ENCODE data around the gene RYR2.
"Not testable (repeated sequence)": the region's sequence is repeated elsewhere in the genome, so short reads cannot be mapped to it uniquely, and the experiment has no call there.

Gene RYR2

DNA sequence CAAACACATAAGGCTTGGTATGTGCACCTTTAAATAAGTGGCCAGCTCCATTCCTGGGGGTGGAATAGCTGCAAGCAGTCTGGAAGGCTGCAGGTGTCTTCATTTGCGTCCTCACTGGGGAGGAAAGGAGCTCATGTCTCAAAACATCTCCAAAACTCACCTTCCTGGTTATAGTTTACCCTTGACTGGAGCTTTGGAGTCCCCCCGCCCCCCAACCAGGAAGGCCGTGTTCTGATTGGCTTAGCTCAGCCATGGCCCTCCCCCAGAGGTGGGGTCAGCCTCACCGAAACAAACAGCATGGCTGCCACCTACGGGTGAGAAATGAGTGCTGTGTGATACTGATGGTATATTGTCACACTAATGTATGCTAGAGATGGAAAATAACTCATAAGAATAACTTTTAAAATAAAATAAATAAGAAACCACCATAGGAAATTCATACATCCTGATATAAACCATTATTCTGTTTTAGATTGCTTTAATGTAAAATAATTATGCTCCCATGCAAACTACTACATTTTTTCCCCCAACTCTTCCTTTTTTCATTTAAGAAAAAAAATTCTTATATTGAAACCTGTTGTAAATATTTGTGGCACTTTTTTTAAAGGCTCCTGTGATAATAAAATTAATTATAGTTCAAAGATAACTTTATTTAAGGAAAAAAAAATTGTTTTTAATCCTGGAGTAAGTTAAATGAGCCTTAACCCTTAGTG lies 757.9 kb downstream of the RYR2 start:
- DNase-seq (ENCODE audit: low read depth, low spot score), result no peak
- H3K27ac ChIP-seq, result no peak overlapping the region

- no peak overlapping the region for H3K27ac ChIP-seq
- no peak for DNase-seq (ENCODE audit: low read depth, low spot score)
Observed at GRCh38 chr1:237804516-237804915, 762.5 kb downstream of the RYR2 start.

DNA sequence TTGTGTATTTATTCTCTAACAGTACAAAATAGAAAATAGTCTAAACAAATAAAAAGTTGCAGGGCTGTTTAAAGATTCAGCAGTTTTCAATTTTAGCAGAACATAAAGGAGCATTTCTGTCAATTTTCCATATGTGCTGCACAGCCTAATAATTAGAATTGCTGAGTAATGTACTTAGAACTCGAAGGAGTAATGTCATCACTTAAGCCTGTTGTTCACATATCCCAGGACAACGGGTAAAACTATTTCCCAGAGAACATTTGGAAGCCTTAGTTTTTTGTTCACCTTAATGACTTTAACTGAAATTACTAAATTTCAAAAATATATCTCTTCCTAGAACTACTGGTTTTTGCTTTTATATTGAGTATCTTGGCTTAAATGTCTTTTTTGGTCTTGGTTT lies 767.1 kb downstream of the RYR2 start:
- no peak for DNase-seq (ENCODE audit: low read depth, low spot score)
- no peak overlapping the region for H3K27ac ChIP-seq

DNA sequence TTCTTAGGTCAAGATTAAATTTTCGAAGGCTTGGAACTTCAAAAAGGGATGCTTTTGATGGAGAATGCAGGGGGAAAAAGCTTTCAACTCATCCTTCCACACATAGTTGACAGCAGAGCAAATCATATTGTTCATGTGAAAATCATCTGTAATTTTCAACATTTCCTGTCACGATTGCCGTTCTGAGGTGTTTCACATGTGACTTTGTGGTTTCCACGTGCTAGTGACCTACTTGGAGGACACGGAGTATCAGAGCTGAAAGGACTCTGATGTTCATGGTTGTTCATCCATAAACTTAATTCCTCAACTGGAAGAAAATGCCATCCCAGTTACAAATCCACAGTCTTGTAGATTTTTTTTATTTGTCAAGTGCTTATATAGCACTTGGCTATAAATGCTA lies 769.6 kb downstream of the RYR2 start:
- H3K27ac ChIP-seq, result no peak overlapping the region
- no peak for DNase-seq (ENCODE audit: low read depth, low spot score)

DNA sequence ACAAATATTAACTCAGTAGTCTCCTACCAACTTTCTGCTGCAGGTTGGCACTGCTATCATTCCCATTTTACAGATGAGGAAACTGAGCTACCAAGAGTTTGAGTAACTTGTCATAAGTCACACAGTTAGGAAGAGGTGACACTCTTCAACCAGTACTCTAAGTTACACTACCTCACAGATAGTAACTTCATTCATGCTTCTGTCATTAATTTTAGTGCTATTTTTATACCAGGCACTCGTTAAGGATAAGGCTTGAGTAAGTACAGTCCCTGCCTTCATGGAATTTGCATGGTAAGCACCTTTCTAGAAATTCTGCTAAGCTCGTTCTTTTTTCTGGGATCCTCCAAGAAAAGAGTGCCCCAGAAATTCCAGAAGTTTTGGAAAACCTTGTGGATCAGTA lies 770.1 kb downstream of the RYR2 start:
- no peak for DNase-seq (ENCODE audit: low read depth, low spot score)
- H3K27ac ChIP-seq, result no peak overlapping the region

DNA sequence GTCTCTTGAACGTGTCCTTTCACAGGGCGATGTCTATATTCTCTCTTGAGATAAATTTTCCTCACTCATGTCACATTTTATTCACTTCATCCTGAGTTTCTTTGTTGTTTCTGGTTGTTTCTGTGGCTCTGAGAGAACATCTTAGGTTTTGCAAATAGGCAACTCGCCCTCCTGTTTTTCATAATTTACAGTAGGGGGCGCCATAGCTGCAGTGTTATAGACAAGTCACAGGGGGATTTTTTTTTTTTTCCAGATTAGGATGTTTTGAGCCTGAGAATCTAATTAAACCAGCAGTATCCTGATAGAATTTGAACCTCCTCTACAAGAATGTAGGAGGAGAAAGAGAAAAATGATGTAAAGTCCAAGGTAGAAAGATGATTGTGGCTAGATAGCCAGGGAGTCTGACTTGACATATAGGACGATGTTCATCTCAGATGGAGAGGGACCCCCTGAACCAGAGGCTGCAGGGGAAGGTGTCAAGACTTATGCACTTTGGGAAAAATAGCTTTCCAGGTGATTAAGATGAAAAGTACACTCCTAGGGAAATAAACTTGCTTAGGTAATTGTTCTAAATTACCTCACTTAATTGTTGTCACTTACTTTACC lies 772.4 kb downstream of the RYR2 start:
- DNase-seq (ENCODE audit: low read depth, low spot score), result no peak
- H3K27ac ChIP-seq, result no peak overlapping the region

DNA sequence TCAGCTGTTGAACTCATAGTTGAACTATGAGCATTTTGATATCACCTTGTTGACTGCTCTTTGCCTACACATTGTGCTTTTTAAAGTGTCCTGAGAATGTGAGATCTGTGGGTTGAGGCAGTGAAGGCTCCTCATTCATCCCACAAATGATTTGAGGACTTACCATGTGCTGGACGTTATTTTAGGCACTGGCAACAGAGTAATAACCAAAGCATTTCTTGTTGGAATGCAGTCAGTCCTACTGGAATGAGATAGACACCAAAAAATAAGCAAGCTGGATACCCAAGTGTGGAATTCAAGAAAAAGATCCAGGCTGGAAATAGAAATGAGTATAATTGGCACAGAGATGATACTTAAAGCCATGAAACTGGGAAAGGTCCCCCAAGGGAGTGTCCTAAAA lies 775.3 kb downstream of the RYR2 start:
- no peak for DNase-seq (ENCODE audit: low read depth, low spot score)
- H3K27ac ChIP-seq, result no peak overlapping the region

DNA sequence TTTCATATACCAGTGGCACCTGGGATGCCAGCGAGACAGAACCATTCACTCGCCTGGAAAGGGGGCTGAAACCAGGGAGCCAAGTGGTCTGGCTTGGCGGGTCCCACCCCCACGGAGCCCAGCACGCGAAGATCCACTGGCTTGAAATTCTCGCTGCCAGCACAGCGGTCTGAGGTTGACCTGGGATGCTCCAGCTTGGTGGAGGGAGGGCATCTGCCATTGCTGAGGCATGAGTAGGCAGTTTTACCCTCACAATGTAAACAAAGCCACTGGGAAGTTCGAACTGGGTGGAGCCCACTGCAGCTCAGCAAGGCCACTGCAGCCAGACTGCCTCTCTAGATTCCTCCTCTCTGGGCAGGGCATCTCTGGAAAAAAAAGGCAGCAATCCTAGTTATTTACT lies 778.6 kb downstream of the RYR2 start:
- not testable (repeated sequence) for H3K27ac ChIP-seq; DNase-seq (ENCODE audit: low read depth, low spot score)

- no peak for DNase-seq (ENCODE audit: low read depth, low spot score)
- no peak overlapping the region for H3K27ac ChIP-seq
Observed at GRCh38 chr1:237832858-237833257, 790.9 kb downstream of the RYR2 start.

DNA sequence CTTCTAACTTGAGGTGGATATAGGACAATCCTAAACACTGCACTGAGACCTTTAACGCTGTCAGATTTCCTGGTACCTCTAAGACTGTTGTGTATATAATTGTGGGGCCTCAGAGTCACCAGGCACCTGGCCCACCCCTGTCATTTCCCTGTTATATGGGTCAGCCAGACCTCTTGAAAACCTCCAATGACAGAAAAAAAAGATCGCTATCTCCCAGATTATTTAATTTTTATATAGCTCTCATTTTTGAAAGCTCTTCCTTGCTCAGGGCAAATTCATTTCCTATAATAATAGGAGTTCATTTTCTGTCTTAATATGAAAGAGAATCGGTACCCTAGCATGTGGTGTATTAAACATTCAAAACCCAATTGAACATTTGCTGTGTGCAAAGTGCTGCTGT lies 792.1 kb downstream of the RYR2 start:
- DNase-seq (ENCODE audit: low read depth, low spot score), result no peak
- no peak overlapping the region for H3K27ac ChIP-seq

DNA sequence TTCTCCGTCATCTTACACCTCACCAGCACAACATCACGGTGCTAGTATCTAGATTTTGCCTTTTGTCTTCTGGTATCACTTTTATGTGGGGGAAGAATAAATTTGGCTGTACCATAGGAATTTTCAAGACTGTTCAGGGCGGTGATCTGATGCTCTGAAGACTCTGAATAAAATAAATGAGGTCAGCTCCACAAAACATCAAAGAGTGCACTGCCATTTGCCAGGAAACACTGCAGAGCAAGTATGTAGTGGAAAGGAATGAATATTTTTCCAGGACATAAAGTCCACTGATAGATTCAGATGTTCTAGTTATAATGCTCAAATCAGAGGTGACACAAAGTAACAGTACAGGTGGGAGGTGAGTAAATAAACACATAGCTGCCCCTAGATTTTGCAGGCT lies 792.5 kb downstream of the RYR2 start:
- DNase-seq (ENCODE audit: low read depth, low spot score), result no peak
- H3K27ac ChIP-seq, result no peak overlapping the region

DNA sequence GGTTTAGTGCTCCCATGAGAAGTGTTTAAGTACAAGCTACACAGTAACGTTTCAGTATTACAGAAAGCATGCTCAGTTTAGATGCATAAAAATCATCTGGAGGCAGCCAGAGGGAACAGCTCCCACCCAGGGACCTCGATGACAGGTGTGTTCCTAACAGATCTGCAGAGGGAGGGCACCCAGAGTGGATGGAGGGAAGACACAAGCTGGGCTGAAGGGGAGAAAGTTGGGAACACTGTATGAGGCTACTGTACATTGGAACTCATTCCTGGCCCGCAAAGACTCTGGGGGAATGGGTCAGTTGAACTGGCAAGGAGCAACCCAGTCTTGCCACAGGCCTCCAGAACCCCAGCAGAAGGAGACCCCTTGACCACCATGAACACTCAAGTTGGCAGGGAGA lies 796.3 kb downstream of the RYR2 start:
- no peak for DNase-seq (ENCODE audit: low read depth, low spot score)
- H3K27ac ChIP-seq, result no peak overlapping the region

- no peak overlapping the region for H3K27ac ChIP-seq
- DNase-seq (ENCODE audit: low read depth, low spot score), result no peak
Observed at GRCh38 chr1:237838904-237839534, 797.0 kb downstream of the RYR2 start.

DNA sequence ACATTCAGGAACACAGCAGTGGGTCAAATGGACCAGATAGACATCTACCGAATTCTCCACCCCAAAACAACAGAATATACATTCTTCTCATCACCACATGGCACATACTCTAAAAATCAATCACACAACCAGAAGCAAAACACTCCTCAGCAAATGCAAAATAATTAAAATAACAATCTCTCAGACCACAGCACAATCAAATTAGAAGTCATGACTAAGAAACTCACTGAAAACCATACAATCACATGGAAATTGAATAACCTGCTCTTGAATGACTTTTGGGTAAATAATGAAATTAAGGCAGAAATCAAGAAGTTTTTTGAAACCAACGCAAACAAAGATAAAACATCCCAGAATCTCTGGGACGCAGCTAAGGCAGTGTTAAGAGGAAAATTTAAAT lies 799.5 kb downstream of the RYR2 start:
- no peak for DNase-seq (ENCODE audit: low read depth, low spot score)
- no peak overlapping the region for H3K27ac ChIP-seq

GRCh38 chr1:237843516-237843915 lies 801.5 kb downstream of the RYR2 start:
- DNase-seq (ENCODE audit: low read depth, low spot score); H3K27ac ChIP-seq: not testable (repeated sequence)

DNA sequence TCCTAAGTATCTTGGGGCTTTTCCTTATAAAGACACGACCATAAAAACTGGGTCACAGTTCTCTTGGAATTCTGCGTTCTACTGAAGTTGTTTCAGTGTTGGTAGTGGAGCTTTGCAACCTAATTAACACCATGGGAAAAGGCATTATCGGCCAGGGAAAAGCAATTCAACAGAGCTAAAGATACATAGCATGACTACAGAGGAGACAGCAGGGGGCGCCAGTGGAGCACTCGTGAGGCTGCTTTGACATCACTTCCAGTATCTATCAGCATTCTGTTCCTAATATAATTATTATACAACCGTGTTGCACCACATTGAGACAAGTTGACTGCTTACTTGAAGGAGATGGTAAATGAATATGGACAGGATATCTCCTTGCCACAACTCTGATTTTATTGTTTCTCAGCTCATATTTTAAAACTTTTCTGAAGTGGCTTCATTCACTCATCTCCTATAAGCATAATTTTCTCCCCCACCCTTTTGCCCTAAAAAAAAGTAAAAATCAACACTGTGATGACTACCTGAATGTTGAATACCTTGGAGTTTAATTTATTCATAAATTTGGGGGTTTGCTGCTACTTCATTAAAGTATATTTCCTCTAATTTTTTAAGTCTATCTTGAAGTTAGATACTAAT lies 809.3 kb downstream of the RYR2 start:
- H3K27ac ChIP-seq, result no peak overlapping the region
- DNase-seq (ENCODE audit: low read depth, low spot score), result no peak

DNA sequence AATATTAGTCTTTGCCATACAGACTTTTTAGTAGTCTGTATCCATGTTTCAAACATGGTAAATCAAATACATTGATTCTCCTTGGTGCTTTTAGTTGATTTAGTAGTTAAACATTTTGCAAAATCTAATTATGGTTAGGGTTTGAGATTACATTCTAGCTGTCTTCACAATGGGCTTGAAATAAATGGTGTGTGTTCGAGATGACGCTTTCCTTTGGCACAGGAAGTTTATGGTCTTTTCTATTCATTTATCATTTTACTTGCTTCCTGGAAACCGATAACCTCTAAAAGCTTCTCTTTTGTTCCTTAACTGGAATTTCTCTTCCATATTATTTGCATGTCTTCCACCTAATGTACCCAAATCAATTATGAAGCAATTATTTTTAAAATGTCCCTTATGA lies 810.4 kb downstream of the RYR2 start:
- no peak overlapping the region for H3K27ac ChIP-seq
- DNase-seq (ENCODE audit: low read depth, low spot score), result no peak

DNA sequence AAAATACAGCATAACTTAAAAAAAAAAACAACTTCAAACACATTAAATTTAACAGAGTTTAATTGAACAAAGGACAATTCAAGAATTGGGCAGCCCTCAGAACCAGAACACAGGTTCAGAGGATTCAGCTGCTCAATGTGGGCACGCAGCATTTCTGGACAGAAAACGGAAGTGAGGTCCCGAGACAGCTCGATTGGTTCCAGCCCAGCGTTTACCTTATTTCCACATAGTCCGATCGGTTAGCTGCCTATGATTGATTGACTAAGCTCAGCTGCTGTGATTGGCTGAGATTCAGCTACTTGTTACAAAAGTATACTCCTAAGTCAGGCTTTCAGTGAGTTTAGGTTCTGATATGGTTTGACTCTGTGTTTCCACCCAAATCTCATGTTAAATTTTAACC lies 815.5 kb downstream of the RYR2 start:
- DNase-seq (ENCODE audit: low read depth, low spot score), result no peak
- no peak overlapping the region for H3K27ac ChIP-seq

DNA sequence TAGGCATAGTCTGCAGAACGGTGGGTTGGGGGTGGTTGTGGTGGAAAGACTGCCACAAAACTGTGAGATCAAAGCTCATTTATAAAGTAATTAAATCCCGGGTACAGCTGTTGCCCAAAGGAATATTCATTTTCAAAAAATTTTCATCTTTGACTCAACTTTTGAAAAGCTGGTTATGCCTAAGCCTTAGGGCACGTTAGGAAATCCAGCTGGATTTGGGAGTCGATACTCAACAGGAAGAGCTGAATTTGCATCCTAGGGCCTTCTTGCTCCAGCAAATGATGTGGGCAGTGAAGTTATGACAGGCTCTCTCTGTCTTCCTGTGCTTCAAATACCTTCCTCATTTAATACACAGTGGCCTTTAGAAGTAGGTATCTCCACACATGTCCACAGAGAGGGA lies 817.0 kb downstream of the RYR2 start:
- no peak overlapping the region for H3K27ac ChIP-seq
- no peak for DNase-seq (ENCODE audit: low read depth, low spot score)

GRCh38 chr1:237861944-237862343 lies 820.0 kb downstream of the RYR2 start:
- DNase-seq (ENCODE audit: low read depth, low spot score), result no peak
- no peak overlapping the region for H3K27ac ChIP-seq

DNA sequence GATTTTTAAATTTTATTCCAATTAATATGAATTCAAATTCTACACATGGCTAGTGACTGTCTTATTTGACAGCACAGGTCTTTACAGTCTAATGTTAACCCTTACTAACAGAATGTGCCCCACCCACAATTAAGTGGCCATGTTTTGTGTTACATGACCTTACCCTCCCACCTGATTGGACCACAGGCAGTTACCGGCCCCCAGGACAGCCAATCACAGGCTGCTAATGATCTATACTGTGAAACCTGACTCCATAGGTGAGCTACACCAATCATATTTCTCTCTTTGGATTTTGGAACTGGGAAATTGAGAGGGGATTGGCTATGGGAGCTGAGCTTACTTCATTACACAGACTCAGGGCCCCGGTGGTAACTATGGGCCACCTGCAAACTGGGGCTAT lies 821.2 kb downstream of the RYR2 start:
- DNase-seq (ENCODE audit: low read depth, low spot score), result no peak
- no peak overlapping the region for H3K27ac ChIP-seq

All from epithelial cell of prostate (primary cell).